DMS 273 treated with DMSO at 0.1 percent for 48 hours (cell line): Measurements from ENCODE around the gene KRT26.
"Not testable (repeated sequence)": the region's sequence is repeated elsewhere in the genome, so short reads cannot be mapped to it uniquely, and the experiment has no call there.

ENCODE experiments used
- DNase-seq: peaks from one replicate; lab custom pipeline; 2025; lab: John Stamatoyannopoulos, UW

Gene KRT26

GRCh38 chr17:40772101-40772500, at the start of gene KRT26:
KRT26 (minus strand) TSS chr17:40772201; CDS start chr17:40772113, 88 bp downstream.
- no peak for DNase-seq

DNA sequence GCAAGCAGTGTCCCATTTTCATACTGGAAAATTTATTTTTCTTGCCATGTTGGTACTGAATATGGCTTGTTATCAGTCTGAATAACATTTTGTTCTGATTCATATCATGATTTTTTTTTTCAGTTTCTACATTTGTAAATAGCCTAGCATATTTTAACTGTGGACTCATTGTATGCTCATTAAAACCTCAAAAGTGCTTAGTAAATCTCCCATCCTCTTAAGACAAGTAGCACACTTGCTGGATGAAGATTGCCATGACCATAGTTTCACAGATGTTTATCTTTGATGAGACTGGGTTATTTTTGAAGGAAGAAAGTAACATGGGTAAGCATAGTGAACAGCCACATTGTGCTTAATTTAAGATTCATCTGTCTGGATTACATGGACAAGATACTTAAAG, 49.5 kb upstream of the KRT26 start:
- DNase-seq, result no peak

DNA sequence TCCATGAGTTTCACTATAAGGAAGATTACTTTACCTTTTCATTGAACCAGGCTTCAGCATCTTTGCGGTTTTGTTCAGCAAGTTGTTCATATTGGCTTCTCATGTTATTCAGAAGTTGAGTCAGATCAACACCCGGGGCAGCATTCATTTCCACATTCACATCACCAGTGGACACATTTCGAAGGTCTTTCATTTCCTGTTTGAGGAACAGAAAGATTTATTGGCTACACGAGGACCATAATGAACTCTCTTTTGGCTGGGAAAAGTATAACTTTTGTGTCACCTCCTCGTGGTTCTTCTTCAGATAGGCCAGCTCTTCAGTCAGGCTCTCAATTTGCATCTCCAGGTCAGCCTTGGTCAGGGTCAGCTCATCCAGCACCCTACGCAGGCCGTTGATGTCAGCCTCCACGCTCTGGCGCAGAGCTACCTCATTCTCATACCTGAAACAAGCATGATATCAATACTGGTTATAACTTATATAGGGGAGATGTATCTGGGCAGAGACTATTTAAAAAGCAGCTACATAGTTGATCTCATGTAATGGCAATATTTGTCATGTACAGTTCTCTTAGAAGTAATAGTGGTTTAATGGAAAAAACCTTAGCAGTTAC, 48.3 kb upstream of the KRT26 start:
- DNase-seq, result no peak

GRCh38 chr17:40819528-40820125, 47.6 kb upstream of the KRT26 start:
- no peak for DNase-seq

DNA sequence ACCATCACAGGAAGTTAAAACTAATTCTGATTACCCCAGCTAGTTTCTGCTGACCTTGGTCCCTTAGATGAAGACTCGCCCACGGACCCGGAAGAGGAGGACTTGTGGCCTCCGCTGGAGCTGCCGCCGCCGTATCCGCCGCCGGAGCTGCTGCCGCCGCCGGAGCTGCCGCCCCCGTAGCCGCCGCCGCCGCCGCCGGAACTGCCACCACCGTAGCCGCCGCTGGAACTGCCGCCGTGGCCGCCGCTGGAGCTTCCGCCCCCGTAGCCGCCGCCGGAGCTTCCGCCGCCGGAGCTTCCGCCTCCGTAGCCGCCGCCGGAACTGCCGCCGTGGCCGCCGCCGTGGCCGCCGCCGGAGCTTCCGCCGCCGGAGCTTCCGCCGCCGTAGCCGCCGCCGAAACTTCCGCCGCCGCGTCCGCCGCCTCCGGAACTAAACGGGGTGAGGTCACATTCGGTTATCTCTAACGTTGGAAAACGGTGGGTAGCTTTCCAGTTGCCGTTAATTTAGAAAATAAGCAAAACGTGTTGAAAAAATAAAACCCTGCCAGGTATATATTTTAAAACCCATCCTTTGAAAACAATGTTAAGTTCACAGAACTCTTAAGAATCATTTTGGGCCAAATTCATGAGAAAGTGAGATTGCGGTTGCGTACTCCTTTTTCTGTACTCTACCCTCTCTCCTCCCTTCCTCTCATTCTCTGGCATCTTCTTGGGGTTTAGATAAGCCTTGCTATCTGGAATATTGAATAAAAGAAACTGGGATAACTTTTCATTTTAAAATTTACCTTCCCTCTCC, 46.9 kb upstream of the KRT26 start:
- peak; percentile 47 for DNase-seq

- DNase-seq, result no peak
Observed at GRCh38 chr17:40818343-40818732, 46.3 kb upstream of the KRT26 start.

DNA sequence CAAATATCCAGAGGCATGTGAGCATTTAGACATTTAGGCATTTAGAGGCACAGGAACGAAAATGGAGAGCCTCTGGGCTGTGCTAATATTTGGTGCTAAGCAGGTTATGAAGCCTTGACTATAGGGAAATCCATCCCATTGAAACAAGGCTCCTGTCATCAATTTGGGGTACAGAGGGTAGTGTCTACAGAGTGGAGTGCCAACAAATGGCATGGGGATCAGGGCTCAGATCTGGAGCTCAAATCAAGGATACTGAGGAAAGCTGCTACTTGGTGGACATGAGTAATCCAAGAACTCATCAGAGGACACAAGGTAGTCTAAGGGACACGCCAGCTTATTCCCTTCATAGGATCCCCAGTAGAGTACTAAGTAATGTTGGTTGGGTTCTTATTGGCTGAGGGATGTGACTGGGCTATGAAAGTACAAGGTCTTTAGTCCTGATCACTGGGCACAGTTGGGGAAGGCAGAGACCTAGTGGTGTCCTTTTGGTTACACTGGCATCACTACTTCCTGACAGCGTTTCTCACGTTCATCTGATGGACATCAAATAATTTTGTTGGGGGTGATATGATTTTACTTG, 45.2 kb upstream of the KRT26 start:
- DNase-seq, result no peak

DNA sequence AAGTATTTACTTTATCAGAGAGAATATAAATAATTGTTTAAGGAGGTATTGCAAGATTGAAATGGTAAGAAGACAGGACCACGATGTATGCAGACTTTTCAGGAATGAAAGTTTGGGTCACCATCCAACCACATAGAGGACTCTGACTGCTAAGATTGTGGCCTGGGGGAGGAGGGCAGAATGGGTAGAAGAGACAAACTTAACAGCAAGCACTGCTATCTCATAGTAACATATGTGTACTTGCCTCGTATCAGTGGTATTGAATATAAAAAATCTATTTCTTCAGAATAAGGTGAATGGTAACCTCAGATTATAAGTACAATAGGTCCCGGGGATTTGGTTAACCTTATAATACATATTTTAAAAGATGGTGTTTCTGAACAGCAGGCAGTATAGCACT, 44.6 kb upstream of the KRT26 start:
- DNase-seq, result no peak

DNA sequence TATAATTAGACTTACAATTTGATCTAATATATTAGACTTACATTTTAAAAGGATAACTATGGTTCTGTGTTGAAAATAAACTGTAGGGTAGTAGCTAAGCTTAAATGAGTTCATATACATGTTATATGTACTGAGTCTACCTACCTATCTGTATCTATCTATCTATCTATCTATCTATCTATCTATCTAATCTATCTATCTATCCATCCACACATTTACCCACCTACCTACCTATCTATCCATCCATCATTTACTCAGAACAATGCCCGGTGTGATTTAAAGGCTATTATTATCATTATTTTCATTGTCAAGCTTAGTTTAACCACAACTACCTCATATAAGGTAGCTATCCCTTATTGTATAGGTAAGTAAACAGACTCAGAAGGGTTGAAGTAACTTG, 43.4 kb upstream of the KRT26 start:
- no peak for DNase-seq

DNA sequence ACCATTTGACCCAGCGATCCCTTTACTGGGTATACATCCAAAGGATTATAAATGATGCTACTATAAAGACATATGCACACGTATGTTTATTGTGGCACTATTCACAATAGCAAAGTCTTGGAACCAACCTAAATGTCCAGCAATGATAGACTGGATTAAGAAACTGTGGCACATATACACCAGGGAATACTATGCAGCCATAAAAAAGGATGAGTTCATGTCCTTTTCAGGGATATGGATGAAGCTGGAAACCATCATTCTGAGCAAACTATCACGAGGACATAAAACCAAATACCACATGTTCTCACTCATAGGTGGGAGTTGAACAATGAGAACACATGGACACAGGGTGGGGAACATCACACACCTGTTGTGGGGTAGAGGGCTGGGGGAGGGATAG, 42.7 kb upstream of the KRT26 start:
- not testable (repeated sequence) for DNase-seq

- DNase-seq, result no peak
Observed at GRCh38 chr17:40813804-40814203, 41.8 kb upstream of the KRT26 start.

- DNase-seq, result no peak
Observed at GRCh38 chr17:40812639-40813038, 40.6 kb upstream of the KRT26 start.

GRCh38 chr17:40810494-40810893, 38.5 kb upstream of the KRT26 start:
- DNase-seq, result no peak

- no peak for DNase-seq
Observed at GRCh38 chr17:40809721-40810421, 37.9 kb upstream of the KRT26 start.

DNA sequence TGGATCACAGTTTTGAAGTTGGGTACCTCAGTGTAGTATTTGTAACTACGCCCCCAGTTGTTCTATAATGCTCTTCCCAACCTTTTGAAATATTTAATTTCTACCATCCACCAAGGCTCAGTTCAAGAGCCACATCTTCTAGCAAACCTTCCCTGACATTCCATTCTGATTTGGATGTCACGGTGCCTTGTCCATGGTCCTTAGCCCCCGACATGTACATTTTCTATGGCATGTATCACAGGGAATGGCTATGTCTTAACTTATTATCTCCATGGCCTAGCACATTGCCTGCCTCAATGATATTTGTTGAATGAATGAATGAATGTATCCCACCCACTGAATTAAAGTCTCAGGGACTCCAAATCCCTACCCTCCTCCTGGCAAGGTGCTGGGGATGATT, 34.1 kb upstream of the KRT26 start:
- no peak for DNase-seq

- peak; percentile 62 for DNase-seq
Observed at GRCh38 chr17:40803617-40804082, 31.6 kb upstream of the KRT26 start.

GRCh38 chr17:40801157-40801556, 29.2 kb upstream of the KRT26 start:
- no peak for DNase-seq

DNA sequence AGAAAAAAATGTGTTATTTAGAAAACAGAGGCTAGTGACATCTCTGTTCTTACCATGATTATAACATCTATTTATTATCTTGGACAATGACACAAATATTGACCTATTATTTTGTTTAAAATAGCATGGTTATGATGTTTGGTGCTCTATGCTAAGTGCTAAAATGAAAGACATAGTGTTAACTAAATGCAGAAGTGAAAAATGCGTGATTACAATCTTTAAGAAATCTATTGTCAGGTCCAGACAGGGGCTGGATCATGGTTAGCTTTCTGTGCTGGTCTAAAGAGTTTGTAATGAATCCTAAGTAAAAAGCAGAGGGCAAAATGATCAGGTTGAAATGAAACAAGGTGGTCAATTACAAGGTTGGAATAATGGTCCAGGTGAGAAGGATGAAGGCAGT, 28.4 kb upstream of the KRT26 start:
- DNase-seq, result no peak

GRCh38 chr17:40799859-40800258, 27.9 kb upstream of the KRT26 start, which contains the start of gene KRT28:
KRT28 (minus strand) TSS chr17:40799959; CDS start chr17:40799893, 66 bp downstream.
- no peak for DNase-seq

GRCh38 chr17:40796846-40797245, 24.8 kb upstream of the KRT26 start:
- no peak for DNase-seq

DNA sequence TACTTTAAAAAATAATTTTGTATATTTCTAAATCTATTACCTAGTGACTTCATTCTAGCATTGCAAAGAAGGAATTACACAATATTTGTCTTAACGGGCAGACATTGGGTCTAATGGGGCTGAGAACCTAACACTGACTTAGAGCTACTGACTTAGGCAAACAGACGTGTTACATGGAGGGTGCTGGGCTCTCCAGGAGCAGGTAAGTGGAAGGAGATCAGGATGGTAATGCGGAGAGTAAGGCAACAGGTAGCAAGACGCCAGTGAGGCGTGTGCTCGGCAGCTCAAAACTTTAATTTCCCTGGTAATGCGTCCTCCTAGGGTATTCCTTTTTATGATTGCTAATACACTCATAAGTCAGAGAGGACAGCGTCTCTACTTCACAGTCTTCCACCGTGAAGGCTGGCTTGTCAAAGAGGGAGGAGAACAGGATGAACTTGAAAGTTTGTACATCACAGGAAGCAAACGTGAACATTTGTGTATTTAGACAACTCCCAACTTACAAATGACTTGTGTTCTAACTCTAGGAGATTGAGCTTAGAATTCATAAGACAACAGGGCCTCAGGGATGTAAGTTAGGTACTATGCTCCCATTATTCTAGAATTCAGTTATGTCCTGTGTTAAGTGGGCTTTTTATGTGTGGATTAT, 23.1 kb upstream of the KRT26 start:
- no peak for DNase-seq

- DNase-seq, result no peak
Observed at GRCh38 chr17:40794466-40794865, 22.5 kb upstream of the KRT26 start.
